ENCODE results near the gene ZNF507.
"Not testable (repeated sequence)": the region's sequence is repeated elsewhere in the genome, so short reads cannot be mapped to it uniquely, and the experiment has no call there.

ZNF507 gene

DNA sequence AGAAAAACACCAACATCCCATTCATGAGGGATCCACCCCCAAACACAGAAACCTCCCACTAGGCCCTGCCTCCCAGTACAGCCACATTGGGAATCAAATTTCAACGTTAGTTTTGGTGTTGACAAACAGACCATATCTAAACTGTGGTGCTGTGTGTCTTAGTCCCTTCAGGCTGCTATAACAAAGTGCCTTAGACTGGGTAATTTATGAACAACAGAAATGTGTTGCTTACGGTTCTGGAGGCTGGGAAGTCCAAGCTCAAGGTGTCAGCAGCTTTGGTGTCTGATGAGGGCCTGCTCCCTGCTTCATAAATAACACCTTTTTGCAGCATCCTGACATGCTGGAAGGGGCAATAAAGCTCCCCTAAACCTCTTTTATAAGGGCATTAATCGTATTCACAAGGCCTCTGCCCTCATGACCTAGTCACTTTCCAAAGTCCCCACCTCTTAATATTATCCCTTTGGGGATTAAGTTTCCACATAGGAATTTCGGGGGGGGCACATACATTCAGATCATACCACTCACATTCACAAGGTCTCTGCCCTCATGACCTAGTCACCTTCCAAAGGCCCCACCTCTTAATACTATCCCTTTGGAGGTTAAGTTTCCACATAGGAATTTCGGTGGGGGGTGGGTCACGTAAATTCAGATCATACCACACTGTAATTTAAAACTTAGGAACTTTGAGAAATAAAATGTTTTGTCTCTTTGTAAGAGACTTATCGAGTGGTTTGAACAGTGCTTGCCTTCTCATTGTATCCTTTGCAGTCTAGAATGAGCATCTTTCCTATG, 27.5 kb downstream of the ZNF507 start:
- DNase-seq, result no peak

DNA sequence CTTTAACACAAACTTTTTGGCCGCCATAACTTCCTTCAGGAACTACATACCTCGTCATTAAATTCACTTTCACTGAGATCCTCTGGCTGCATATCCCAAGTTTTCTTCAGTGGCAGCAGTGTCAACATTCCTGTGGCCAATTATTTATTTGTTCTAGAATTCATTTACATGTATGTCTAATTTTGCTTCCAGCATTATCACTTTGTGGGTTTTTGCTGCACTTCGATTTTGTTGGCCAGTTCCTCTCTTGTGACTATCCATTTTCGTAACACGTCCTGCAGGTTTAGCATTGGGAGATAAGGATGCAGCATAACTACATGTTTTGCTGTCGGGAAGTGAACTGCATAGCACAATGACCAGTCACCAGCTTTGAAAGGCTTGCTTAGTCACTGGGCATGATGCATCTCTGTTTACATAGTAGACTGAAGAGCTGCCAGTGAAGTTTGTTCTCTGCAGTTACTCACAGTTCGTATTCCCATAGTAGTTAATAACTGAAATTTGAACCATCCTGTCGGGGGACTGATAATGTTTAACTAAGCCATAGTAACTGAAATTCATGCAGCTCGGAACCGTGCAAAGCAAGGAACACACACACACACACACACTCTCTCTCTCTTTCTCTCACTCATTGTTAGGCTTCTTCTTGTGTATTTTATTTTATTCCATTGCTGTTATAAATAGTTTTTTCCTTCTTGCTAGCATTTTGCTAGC, 28.3 kb downstream of the ZNF507 start:
- no peak for DNase-seq

DNA sequence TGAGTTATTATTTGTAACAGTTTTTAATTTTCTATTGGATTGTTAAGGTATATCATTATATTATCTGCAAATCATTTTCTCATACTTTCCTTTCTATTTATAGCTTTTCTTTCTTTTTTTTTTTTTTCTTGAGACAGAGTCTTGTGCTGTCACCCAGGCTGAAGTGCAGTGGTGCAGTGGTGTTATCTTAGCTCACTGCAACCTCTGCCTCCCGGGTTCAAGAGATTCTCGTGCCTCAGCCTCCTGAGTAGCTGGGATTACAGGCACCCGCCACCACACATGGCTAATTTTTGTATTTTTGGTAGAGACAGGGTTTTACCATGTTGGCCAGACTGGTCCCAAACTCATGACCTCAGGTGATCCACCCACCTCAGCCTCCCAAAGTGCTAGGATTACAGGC, 29.0 kb downstream of the ZNF507 start:
- DNase-seq, result not testable (repeated sequence)

DNA sequence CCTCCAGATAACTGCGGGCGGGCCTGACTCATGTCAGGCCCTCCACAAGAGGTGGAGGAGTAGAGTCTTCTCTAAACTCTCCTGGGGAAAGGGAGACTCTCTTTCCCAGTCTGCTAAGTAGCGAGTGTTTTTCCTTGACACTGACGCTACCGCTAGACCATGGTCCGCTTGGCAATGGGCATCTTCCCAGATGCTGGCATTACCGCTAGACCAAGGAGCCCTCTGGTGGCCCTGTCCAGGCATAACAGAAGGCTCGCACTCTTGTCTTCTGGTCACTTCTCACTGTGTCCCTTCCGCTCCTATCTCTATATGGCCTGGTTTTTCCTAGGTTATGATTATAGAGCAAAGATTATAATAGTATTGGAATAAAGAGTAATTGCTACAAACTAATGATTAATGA, 31.7 kb downstream of the ZNF507 start:
- DNase-seq, result not testable (repeated sequence)

GRCh38 chr19:32380269-32380668, 34.9 kb downstream of the ZNF507 start:
- no peak for DNase-seq

DNA sequence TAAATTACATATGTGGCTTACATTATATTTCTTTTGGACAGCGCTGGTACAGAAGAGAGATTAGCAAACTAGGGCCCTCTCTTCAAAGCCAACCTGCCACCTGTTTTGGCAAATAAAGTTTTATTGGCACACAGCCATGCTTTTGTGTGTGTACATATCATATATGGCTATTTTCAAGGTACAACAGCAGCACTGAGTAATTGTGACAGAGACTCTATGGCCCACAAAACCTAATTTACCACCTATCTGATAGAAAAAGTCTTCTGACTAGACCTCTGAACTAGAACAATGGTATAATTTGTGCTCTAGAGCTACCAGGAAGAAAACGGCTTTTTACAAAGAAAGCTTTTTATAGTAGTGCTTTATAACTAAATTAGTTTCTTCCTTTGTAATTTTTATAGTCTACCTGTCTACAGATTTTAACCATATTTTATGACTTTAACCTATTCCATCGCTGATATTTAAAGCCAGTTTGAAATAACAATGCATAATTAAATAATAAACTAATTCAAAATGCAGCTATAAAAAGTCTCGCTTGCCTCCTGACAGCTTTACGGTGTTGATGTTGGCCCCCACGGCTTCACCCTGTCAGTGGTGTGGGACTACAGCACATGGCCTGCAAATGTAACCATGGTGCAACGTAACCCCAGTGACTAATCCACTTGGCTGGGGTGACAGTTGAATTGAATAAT, 42.4 kb downstream of the ZNF507 start:
- no peak for DNase-seq

- no peak for DNase-seq
Observed at GRCh38 chr19:32388393-32388855, 43.0 kb downstream of the ZNF507 start.

- DNase-seq, result no peak
Observed at GRCh38 chr19:32392901-32393300, 47.5 kb downstream of the ZNF507 start.

DNA sequence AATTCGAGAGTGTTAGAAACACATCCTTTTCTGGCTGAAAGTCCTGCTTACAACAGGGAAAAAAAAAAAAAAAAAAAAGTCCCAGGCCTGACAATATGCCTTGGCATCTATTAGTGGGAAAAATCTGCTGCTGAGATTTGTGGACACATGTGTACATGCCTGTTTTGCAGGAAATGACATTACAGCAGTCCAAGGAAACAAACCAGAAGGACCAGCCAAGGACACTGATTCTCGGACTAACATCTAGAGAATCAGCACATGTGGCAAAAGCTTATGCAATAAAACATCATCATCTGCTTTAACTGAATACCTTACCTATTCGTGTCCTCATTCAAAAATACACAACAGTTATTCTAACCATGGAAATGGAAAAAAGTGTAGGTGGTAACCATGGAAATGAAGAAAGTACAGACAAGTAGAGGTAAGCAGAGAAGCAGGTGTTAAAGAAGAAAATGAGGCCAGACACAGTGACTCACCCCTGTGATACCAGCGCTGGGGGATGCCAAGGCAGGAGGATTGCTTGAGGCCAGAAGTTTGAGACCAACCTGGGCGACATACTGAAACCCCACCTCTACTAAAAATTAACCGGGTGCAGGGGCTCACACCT, 50.7 kb downstream of the ZNF507 start:
- no peak for DNase-seq

DNA sequence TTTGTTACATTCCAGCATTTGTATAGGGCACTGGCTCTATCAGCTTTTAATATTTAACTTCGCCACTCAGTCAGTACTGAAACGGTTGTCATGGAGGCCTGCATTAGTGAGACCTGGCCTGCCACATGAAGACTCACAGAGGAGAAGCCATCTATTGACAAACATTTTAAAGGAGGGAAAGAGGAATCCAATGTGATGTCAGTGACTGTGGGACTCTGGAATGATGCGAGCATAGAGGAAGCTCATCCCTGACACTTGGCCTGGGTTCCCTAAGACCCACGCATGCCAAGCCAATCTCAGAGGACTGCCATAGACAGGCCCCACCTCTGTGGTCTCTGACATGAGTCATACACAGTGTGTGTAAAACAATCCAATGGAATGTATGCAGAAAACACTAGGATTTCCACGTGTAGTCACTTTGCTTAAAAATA, 52.3 kb downstream of the ZNF507 start:
- no peak for DNase-seq

DNA sequence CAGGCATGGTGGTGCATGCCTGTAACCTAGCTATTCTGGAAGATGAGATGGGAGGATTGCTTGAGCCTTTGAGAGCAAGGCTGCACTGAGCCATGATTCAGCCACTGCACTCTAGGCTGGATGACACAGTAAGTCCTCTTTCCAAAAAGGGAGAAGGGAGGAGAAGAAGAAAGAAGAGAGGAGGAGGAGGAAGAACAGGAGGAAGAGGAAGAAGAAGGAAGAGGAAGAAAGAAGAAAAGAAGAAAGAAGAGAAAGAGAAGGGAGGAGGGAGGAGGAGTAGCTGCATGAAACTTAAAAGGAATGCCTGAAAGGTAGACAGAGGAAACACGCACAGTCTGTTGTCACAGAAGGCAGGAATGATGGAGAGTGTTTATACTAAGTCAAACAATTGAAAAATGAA, 56.6 kb downstream of the ZNF507 start:
- no peak for DNase-seq

- no peak for DNase-seq
Observed at GRCh38 chr19:32403291-32403995, 58.0 kb downstream of the ZNF507 start.

DNA sequence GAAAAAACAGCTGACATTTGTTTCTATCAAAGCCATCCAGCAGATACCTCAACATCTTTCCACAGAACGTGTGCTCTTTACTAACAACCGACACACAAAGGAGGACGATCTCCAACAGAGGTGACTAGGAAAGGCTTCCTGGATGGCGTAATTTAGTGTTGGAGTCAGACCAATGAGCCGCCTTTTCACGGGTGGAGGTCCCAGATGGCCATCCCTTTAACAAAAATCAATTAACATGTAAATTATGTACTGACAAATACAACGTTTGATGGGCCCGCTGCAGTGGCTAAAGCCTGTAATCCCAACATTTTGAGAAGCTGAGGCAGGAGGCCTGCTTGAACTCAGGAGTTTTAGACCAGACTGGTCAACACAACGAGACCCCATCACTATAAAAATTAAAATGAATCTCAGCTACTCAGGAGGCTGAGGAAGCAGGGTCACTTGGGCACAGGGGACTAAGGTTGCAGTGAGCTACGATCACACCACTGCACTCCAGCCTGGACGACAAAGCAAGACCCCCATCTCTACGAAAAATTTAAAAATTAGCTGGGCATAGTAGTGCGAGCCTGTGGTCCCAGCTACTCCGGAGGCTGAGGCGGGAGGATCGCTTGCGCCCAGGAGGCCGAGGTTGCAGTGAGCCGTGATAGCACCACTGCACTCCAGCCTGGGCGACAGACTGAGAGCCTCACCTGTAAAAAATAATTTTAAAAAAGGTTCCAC, 59.0 kb downstream of the ZNF507 start:
- DNase-seq, result no peak

- no peak for DNase-seq
Observed at GRCh38 chr19:32404933-32405430, 59.6 kb downstream of the ZNF507 start.

DNA sequence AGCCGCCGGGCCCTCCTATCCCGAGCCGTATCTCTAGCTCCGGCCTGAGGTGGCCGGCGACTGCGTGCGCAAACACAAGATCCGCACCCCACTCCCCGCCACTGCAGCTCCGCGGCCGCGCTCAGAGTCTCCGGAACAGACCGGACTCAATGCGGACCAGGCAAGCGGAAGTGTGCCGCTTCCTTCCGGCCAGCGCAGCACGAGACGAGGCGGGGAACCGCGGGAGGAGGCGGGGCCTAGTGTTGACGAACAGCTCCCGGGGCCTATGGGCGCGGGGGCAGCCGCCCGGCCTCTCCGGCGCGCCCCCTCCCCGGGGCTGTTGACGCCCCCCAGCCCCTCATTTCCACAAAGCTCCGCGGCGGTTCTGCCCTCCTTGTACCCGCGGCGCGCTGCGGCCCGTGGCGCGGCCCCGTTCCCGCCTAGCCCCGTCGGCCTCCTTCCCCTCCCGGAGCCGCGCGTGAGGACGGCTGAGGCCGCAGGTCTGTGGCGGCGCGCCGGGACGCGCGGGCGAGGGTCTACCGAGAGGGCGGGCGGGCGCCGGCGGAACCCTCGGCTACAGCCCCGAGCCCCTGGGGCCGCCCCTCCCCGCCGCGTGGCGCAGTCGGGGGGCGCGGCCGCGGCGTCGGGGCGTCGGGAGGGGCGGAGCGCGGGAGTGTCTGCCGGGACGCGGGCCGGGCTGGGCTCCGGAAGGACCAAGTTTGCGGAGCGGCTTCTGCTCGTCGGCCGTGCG, 60.2 kb downstream of the ZNF507 start, which contains the start of gene DPY19L3:
Gene DPY19L3, plus strand, starts transcription at position 340 of the 730 bp plus-strand sequence. CDS start 2,484 bp downstream, outside the sequence.
- peak; percentile 87 for DNase-seq

DNA sequence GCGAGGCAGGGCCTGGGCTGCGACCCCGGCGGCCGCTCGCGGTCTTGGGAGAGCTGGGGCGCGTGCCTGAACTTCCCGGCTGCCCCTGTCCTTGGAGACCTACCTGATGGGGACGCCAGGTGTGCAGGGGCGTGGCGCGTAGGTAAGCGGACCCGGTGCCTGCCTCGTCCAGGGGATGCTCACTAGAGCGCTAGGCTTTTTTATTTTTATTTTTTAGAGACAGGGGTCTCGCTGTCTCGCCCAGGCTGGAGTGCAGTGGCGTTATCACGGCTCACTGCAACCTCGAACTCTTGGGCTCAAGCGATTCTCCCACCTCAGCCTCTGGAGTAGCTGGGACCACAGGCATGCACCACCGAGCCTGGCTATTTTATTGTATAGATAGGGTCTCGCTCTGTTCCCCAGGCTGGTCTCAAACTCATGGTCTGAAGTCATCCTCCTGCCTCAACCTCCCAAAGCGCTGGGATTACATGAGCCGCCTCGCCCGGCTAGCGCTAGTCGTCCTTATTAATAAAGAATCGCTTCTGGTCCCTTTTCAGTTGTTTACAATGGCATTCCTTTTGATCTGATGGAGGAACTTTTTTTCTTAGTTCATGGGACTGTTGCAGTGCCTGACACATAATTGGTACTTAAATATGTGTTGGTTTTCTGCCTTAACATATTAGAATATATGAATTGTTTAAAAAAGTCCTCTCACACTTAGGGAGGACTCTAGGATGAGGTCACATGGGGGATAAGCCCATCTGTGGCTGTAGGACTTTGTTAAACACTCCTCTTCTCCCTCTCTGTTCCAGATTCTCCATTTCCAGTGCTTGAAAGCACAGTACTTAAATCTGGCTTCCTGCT, 61.0 kb downstream of the ZNF507 start:
- no peak for DNase-seq

DNA sequence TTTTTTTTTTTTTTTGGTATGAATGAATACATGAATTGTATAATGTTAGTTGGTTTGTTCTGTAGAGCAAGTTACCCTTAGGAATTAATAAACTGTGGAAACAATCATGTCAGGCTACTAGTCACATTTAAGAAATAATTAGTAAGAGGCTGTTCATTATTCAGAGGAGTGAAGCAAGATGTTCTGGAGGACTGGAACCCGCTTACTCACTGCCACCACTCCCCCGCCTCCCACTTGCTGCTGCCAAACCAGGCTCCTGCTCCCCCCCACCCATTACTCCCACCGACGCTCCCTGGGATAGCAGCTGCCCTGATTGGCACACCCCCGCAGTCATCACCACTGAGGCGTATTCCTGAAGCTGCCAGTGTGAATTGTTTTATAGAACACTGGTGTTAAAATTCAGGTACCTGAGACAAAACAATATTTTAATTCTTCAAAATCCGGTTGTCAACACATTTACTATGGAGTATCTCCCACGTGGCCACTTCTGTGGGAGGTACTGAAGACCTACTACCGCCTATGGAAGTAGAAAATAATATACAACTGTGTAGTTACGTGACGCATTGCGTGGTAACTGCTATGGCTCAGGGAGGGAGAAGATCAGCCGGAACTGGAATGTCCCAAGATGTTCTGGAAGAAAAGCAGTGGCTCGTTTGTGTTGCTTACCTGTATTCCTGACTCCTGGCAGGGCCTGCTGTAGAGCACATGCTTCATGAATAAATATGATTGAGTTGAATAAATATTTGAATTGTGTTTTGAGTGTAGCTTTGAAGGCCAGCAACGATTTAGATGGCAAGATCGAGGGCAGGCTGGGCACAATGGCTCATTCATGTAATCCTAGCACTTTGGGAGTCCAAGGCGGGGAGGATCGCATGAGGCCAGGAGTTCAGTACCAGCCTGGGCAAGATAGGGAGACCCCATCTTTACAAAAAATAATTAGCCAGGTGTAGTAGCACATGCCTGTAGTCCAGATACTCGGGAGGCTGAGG, 61.9 kb downstream of the ZNF507 start:
- no peak for DNase-seq

- no peak for DNase-seq
Observed at GRCh38 chr19:32415246-32415645, 69.8 kb downstream of the ZNF507 start.

DNA sequence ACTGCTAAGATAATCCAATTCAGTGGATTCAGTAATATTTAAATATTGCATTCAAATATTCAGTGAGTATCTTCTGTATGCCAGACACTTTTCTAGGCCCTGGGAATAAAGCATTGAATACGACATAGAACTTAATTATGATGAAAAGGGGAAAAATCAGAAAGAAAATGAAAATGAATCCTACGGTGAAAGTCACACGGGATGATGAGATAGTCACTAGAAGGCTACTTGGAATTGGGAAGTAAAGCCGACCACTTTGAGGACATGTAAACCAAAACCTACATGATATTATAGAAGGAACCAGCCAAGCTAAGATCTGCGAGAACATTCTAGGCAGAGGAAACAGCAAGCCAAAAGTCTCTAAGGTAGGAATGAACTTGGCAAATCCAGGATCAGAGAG, 70.3 kb downstream of the ZNF507 start:
- no peak for DNase-seq
